ENCODE results near the gene DTX1.

The DTX1 gene

DNA sequence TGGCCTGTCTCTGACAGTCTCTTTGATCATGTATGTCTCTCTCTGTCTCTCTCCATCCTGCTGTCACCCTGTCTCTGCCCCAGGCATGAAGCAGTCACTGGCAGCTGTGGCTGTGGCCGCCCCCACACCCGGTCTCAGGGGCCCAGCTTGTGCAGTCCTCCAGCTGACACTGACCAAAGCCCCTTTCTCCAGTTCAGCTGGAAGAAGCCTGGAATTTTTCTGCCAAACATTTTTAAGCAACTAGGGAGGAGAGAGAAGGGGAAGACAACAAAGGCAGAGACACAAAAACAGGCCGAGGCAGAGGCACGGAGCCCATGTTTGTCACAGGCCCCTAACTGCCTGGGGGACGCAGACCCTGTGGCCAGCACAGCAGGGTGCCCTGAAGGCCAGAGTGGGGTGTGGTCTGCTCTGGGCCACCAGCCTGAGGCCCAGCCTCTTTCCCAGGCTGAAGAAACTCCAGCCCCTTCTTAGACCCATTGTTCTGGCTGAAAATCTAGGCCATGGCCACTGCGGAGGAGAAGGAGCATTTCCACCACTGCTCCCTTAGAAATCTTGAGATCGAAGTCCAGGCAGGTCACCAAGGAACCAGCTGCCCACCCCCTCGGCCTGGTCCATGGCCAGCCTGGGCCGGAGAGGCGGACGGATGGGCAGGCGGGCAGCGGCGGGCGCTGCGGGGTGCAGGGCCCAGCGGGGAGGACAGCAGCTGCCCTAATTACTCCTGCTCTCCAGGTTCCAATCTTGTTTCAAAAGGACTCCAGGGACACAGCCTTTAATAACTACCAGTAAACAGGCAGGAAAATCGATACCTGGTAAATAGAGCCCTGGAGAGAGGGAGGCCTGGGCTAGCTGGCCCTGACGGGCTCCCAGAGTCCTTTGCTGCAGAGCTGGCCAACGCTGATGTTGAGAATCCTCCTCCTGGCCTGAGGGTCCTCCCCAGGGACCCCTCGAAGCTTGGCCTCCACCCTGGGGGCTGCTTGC is 14.9 kb downstream of the DTX1 start:
- no peak for FAIRE-seq

GRCh38 chr12:113072136-113072535 is 15.6 kb downstream of the DTX1 start:
- FAIRE-seq, result no peak

DNA sequence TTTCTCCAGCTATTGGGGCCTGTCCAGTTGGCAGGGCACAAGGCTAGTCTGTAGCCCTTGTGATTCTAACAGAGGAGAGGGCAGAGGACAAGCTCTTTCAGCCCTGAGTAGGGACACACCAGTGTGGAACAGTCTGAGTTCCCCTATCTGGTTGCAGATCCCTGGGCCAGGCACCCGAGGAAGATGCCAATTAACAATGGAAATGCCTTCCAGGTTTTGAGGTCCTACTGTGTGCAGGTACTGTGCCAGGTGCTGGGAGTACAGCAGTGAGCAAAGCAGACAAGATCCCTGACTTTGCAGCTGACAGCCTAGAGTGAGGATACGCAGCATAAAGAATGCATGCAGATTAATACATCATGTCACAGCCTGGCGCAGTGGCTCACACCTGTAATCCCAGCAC is 17.1 kb downstream of the DTX1 start:
- FAIRE-seq, result no peak

DNA sequence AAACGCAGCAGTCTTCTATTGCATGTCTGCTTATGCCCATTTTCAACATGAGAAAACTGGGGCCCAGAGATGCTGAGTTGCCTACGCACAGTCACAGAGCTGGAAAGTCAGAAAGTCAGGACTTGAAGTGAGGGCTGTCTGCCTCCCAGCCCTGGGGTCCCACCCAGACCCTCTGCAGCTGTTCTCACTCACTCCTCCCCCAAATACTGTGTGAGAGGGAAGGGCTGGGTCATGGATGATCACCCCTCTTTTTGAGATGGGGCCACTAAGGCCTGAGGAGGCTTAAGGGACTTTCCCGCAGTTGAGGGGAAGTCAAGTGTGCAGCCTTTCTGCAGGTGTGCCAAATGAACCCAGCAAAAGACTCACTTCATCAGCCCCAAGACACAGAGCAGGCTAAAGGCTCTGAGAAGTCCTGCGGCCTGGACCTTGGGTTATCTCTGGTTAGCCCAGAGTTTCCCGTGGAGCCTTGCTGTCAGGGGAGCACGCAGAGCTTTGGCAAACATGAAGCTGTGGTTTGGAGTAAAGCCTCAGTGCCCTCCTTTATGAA is 18.7 kb downstream of the DTX1 start:
- FAIRE-seq, result no peak

DNA sequence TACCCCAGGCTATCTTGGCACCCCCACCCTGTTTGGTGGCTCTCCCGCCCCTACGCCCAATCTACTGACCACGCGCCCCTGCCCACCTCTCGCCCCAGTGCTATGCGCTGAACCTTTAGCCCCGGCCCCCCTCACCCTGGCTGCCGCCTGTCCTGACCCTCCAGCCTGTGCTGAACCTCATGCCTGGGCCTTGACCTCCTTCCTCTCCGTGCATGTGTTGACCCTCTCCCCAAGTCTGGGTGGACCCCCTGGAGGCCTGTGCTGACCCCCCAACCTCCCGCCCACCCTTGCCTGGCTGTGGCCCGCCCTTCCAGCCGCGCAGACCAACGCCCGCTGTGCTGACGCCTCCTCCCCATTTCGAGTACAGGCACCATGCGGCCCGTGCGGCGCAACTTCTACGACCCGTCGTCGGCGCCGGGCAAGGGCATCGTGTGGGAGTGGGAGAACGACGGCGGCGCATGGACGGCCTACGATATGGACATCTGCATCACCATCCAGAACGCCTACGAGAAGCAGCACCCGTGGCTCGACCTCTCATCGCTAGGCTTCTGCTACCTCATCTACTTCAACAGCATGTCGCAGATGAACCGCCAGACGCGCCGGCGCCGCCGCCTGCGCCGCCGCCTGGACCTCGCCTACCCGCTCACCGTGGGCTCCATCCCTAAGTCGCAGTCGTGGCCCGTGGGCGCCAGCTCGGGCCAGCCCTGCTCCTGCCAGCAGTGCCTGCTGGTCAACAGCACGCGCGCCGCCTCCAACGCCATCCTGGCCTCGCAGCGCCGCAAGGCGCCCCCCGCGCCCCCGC is 20.7 kb downstream of the DTX1 start:
- FAIRE-seq, result no peak

GRCh38 chr12:113077859-113078255 is 21.3 kb downstream of the DTX1 start:
- FAIRE-seq, result no peak

GRCh38 chr12:113081873-113082272 is 25.3 kb downstream of the DTX1 start:
- FAIRE-seq, result no peak

DNA sequence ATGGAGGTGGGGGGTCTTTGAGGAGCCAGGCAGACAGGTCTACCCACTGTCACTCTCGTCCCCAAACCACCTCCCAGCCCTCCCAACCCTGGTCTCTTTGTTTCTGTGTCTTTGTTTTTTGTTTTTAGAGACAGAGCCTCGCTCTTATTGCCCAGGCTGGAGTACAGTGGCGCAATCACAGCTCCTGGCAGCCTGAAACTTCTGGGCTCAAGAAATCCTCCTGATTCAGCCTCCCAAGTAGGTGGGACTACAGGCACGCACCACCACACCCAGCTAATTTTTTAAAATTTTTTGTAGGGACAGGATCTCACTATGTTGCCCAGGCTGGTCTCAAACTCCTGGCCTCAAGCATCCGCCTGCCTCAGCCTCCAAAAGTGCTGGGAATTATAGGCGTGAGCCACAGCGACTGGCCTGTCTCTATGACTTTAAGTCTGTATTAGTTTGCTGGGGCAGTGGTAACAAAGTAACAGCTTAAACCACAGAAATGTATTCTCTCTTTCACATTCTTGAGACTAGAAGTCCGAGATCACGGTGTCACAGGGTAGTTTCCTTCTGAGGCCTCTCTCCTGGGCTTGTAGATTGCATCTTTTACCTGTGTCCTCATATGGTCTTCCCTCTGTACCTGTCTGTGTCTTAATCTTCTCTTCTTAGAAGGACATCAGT is 26.1 kb downstream of the DTX1 start:
- FAIRE-seq, result no peak

DNA sequence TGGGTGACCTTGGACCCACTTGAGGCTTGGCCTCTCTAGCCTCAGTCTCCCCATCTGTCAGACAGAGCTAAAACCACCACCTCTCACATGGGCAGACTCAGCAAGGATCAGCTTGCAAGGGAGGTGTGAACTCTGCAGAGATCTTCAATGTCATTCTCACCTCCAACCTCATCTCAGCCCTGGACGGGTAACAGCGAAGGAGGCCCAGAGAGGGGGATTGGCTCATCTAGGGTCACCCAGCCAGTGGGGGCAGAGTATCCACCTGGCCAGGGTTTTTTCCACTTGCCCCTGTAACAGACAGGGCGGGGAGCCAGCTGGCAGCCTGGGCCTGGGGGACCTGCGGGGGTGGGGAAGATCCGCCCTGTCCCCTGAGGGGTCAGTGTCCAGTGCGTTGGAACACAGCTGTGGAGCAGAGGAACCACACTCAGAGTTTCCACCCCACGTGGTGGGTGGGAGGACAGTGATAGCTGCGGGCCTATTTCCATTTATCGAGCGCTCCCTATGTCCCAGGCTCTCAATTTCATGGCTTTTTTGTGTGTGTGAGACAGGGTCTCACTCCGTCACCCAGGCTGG is 27.4 kb downstream of the DTX1 start:
- no peak for FAIRE-seq

DNA sequence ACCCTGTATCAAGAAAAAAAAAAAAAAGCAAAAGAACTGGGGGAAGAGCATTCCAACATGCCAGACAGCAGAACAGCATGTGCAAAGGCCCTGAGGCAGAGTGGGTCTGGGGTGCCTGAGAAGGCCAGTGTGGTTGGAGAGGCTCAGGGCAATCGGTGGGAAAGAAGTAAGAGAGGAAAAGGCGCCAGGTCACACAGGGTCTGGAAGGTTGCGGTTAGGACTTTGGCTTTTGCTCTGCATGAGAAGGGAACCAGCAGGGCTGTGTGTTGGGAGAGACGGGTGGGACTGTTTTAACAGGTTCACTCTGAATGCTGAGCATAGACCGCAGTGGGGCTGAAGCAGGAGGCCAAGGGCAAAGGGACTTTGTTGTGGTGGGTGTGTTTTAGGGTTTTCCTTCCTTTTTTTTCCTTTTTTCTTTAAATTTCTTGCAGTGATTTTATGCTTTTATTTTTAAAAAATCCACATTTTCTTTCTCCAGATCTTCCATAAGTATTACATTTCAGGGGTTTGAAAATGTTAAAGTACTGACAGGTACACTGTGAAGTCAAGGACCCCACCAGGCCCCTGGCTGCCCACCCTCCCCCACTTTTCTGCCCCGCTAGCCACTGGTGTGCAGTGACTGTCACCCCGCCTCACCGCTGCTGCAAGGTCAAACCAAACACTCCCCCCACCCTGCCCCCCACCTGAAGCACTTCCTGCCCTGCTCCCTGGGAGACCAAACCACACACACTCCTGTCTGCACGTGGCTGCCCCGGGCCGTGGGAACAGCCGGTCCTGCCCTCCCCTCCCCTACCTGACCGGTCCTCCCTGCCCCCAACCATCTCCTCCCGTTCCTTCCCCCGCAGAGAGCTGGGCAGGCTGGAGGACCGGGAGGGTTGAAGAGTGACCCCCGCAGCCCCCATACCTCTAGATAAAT is 30.0 kb downstream of the DTX1 start:
- no peak for FAIRE-seq

DNA sequence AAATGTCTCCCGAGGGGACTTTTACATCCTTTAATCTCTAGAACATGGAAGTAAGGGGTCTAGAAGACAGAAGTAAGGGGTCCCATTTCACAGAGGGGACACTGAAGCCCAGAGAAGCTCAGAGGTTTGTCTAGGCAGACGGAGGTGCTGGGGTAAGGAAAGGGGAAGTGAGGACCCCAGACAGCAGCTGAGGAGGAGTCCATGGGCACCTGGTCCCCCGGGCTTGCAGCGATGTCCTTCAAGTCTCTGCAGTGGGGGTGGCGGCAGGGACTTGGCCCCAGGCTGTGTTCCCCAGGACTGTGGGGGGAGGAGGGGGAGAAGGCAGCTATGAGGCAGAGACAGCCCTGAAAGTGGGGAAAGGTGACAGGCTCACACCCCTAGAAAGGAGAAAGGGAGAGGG is 30.7 kb downstream of the DTX1 start:
- FAIRE-seq, result no peak

DNA sequence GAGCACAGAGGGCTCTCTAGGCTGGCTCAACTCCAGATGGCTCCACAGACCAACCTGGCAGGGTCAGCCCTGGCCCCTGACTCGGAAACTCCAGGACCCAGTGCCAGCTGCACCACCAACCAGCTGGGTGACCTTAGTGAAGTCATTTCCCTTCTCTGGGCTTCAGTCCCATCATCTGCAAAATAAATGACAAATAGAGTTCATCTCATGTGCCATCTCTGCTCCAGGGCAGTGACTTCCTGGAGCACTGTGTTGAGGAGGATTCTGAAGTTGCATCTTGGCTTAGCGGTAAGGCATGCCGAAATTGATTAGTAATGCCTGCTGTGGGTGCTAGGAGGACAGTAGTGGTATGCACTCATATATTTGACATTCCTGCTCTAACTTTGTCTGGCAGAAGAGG is 31.5 kb downstream of the DTX1 start:
- FAIRE-seq, result no peak

GRCh38 chr12:113088971-113089756 is 32.6 kb downstream of the DTX1 start:
- FAIRE-seq, result no peak

DNA sequence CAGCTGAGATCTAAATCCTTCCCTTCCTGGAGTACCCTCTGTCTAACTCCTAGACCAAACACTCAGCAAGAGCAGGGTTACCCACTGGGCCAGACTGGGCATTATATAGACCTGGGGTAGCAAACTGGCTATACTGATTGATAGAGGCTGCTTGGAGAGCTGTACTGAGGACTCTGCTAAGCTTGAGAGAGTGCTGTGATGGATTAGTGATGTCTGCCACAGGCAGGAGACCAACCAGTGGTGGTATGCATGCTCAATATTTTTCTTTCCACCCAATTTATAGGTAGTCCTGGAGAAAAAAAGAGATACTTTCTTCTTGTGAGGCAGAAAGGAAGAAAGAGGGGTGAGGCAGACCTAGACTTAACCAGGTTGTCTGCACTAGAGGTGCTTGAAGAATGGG is 33.3 kb downstream of the DTX1 start:
- FAIRE-seq, result no peak

GRCh38 chr12:113090740-113091139 is 34.2 kb downstream of the DTX1 start:
- no peak for FAIRE-seq

- no peak for FAIRE-seq
Measured at GRCh38 chr12:113091506-113091905, 35.0 kb downstream of the DTX1 start.

DNA sequence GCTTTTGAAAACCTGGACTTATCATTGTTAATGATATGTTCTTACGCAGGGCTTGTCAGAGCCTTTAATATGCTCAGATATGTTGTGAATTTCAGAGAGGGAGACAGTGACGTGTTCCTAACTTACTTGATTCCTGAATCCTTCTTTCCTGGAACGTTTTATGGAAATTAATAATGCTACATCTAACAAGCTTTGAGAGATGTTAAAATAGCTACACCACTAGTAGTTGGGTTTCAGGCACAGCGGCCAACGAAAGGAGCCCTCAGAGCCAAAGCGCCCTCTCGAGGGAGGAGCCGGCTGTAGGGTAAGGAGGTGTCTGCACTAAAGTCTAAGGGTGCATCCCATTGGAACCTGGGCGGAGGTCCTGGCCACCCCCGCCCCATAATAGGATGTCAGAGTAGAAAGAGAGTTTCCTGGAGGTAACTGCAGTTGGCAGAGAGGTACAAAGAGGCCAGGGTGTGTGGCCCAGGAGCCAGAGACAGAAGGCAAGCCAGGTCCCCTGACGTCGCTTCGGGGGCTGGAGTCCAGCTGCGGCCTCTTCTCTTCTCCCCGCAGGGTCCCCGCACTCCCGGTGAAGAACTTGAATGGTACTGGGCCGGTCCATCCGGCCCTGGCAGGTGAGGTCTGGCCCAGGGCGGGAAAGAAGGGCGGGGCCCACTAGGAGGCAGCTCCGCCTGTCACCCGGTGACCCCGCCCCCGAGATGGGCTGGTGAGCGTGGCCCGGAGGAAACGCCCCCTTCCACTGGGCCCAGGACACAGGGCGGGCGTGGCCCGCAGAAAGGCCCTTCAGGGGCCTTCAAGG is 36.3 kb downstream of the DTX1 start:
- no peak for FAIRE-seq

DNA sequence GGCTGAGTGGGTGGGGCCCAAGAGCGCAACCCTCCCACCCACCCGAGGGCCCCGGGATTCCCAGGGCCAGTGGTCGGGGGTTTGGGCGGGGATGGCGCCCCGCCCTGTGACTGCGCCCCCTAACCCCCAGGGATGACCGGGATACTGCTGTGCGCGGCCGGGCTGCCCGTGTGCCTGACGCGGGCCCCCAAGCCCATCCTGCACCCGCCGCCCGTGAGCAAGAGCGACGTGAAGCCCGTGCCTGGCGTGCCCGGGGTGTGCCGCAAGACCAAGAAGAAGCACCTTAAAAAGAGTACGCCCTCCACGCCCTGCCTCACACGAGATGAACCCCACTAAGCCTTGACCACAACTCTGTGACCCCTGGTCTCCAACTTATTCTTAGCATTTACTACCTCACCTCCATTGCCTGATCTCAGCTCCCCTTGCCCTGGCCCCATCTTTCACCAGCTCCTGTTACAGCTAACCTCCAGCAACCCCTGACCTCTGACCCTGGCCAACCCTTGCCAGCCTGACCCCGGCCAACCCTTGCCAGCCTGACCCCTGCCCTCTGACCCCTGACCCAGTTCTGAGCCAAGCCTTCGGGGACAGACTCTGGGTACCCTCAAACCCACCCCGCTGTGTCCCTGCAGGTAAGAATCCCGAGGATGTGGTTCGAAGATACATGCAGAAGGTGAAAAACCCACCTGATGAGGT is 37.0 kb downstream of the DTX1 start:
- no peak for FAIRE-seq

- FAIRE-seq, result no peak
Measured at GRCh38 chr12:113094738-113095137, 38.2 kb downstream of the DTX1 start.

All from endometrium (tissue), 2 donors.